HG02588 (cell line): Measurements from ENCODE around the gene METRN.
A peak's percentile ranks its signal among the peaks of the same experiment; 100 is the strongest.
"Not testable (repeated sequence)": the region's sequence is repeated elsewhere in the genome, so short reads cannot be mapped to it uniquely, and the experiment has no call there.

Experiments
- ATAC-seq: cut with Tn5 transposase; IDR thresholded peaks from one replicate; pipeline ENCODE4 v1.9.1; 2021; ENCODE audit warnings: mild to moderate bottlenecking, moderate library complexity; ENCODE audit not compliant: unreplicated experiment

The METRN gene

GRCh38 chr16:708959-709358 is 6.0 kb upstream of the METRN start:
- no peak for ATAC-seq

- ATAC-seq: no peak
Measured at GRCh38 chr16:709566-710499, 5.1 kb upstream of the METRN start.

DNA sequence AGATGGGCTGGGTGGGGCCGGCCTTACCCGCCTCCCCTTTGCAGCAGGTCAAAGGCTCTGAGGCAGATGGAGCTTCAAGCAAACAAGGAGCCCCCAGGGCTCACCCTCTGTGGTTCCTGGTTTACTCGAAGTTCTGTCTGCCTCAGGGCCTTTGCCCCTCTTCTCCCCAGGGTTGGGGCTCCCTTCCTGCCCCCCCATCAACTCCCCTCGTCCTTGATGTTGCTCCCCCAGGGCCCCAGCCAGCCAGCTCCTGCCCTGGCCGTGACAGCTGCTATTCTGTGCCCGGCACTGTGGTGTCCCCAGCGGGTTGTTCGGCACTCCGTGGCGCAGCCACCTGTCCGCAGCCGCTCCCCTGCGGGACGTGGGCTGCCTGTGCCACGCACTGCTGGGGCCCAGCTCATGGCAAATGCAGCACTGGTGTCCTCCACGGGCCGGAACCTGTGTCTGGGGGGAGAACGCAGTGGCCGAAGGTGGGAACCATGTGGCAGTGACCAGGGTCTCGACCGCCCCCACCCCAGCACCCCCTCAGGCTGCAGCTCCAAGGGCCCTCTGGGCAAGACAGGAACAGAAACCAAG is 4.3 kb upstream of the METRN start:
- no peak for ATAC-seq

- no peak for ATAC-seq
Measured at GRCh38 chr16:711084-711483, 3.8 kb upstream of the METRN start.

DNA sequence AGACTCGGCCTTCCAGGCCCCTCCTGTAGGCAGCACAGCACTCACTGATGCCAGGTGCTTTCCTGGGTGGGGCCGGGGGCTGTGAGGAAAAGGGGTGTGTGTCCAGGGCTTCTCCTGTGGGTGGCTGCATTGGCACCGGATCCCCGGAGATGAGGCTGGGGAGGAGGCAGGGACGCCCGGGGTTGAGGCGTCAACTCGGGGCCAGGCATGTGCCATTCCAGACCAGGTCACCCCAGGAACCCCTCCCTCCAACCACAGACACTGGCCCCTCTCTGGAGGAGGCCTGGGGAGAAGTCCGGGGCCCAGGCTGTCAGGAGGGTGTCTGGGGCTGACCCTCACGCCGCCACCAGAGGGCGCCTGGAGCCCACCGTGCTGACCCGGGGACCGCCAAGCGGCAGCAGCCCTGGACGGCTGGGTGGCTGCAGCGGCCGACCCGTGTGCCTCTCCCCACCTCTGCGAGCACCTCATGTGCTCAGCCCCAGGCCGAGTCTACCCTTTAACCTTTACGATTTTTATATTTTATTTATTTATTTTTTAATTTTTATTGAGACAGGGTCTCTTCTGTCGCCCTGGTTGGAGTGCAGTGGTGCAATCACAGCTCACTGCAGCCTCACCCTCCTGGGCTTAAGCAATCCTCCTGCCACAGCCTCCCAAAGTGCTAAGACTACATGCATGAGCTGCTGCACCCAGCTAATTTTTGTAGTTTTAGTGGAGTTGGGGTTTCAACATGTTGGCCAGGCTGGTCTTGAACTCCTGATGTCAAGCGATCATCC is 3.2 kb upstream of the METRN start:
- ATAC-seq: no peak

- not testable (repeated sequence) for ATAC-seq
Measured at GRCh38 chr16:712740-713250, 2.1 kb upstream of the METRN start.

DNA sequence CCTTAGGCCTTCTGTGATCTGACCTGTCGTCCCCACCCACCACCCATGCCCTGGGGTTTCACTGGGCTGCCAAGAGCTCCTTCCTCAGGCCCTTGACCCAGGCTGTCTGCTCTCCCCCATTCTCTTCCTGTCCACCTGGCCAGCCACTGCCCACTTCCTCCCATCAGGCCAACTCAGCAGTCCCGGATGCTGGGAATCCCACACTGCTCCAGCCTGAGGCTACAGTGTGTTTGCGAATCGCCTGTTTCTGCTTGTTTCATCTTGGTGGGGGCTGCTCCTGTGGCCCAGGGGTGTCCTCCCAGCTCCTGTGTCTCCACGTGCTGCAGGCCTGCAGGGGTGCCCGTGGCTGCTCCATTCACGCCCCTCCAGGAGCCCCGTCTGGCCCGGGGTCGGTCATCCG is 839 bp upstream of the METRN start:
- no peak for ATAC-seq

GRCh38 chr16:715477-716199 is 720 bp downstream of the METRN start:
- ATAC-seq: no peak

- ATAC-seq: no peak
Measured at GRCh38 chr16:716200-716568, 1.3 kb downstream of the METRN start.

- no peak for ATAC-seq
Measured at GRCh38 chr16:716768-717325, 1.9 kb downstream of the METRN start.

- no peak for ATAC-seq
Measured at GRCh38 chr16:717450-718245, 2.7 kb downstream of the METRN start.

GRCh38 chr16:718389-718788 is 3.5 kb downstream of the METRN start:
- no peak for ATAC-seq

DNA sequence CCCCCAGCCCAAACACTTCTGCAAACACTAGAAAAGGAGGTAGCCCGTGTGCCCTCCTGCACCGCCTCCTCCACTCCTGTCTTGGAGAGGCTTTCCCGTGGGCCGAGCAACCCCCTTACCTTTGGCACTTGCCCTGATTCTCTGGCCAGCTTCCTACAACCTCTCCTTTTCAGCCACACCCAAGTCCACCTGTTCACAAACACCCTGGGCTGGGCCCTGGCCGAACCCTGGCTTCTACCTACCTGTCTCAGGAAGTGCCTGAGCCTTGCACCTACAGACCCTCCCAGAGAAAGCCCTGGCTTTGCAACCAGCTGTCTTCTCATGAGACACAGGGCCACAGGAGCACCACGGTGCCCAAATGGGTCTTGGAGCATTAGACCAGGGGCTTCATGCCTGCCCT is 4.0 kb downstream of the METRN start:
- no peak for ATAC-seq

DNA sequence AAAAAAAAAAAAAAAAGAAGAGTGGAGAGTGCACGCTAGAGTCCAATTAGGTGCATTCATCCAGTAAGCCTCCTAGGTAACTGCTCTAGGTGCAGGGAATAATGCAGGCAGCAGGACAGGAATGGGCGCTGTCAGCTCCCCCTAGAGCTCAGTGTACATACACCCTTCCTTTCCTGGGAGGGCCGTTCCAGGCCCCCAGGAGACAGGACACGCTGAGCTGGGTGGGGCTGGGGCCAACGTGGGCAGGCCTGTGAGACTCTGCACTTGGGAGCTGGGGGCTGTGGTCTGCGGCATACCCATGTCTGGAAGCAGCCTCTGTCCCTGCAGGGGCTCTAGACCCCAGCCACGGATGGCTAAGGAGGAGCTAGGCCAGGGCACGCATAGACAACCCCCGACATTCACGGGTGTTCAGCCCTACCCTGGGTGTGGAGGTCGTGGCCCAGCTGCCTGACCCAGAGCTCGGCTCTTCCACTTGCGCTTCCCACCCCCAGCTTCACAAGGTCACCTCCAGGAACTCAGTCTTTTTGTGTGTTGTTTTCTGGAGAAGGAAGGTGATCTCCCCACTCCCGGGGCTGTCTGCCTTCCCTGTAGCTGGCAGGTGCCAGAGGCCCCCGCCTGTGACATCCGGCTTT is 5.0 kb downstream of the METRN start:
- no peak for ATAC-seq

- ATAC-seq: peak; percentile 16
Measured at GRCh38 chr16:720447-720989, 5.6 kb downstream of the METRN start.

DNA sequence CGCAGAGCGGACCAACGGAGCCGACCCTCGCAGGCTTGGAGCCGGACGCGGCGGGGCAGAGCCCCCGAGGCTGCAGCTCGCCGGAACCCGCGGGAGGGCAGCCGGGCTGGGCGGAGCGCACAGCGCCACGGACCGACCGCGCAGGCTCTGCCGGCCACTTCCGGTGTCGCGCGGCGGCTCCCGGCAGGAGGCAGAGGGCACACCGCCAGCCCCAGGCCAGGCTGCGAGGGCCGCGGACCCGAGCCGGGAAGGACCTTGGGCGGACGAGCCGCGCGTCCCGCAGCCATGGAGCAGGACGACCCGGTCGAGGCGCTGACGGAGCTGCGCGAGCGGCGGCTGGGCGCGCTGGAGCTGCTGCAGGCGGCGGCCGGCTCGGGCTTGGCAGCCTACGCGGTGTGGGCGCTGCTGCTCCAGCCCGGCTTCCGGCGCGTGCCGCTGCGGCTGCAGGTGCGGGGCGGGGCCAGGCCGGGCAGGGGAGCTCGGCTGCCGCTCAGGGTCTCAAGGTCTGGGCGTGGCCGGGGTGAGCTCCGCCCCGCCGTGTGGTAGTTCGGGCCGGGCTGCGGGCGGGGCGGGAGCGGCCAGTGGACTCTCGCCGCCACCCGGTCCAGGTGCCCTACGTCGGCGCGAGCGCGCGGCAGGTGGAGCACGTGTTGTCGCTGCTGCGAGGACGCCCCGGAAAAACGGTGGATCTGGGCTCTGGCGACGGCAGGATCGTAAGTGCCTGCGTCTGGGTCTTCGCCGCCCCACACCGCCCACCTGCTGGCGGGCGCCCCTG is 6.3 kb downstream of the METRN start, which contains the start of gene ANTKMT:
TSS of gene ANTKMT (plus strand) at position 157 of the 775 bp plus-strand sequence. CDS start at position 286, 129 bp downstream.
- ATAC-seq: peak; percentile 69

GRCh38 chr16:721765-722540 is 7.0 kb downstream of the METRN start:
- no peak for ATAC-seq
